ENCODE data around the gene CSTPP1.

GRCh38 chr11:46888636-46889035 is 47.9 kb upstream of the CSTPP1 start:
- no peak for TF ChIP-seq CTCF (IDR thresholded peaks at IDR 0.05)
- no peak for TF ChIP-seq POLR2A (IDR thresholded peaks at IDR 0.05)
- TF ChIP-seq POLR2AphosphoS5 (IDR thresholded peaks at IDR 0.05), result no peak
- TF ChIP-seq EP300 (IDR thresholded peaks at IDR 0.05), result no peak

Measured in gastroesophageal sphincter (tissue), 3 donors.